T-cell (primary cell): Measurements from ENCODE around the gene VAT1L. TPM values are rescaled to one million over a fixed set of nuclear protein-coding genes. Genes with fewer than 3 reads are reported as not detected.

ENCODE experiments used
- ATAC-seq, 4 experiments: fragments of 200-7000 bp in 3 of 4; fragments of 150-1000 bp in 1 of 4; cut with Tn5 transposase; replicated peaks in 1 of 4; 1 replicate in 3 of 4; 2 replicates in 1 of 4; pipeline ENCODE4 v1.10.0; 2021; ENCODE audit warnings: moderate library complexity in 3 of 4, mild to moderate bottlenecking in 2 of 4, moderate number of reproducible peaks in 1 of 4
- CTCF ChIA-PET, 2 donors: fragments of 300-600 bp; sonication (Branson Sonifier 250); formaldehyde crosslinking; loops; one replicate each; lab custom pipeline; 2022; ENCODE audit warnings: antibody characterized with exemption in 2 of 2; lab: Charles Lee
- POLR2A ChIA-PET, 2 donors: fragments of 300-600 bp; sonication (Branson Sonifier 250); formaldehyde crosslinking; loops; one replicate each; lab custom pipeline; 2022; ENCODE audit warnings: antibody characterized with exemption in 2 of 2; lab: Charles Lee
- DNase-seq, 35 experiments: peaks; one replicate each; pipeline versions ENCODE4 v3.0.0 to v3.0.0-alpha.2; 2013 to 2023
- H3K27ac ChIP-seq: one replicate; pipeline ENCODE4 v1.5.1; 2013; ENCODE audit warnings: low read length
- H3K27me3 ChIP-seq, 2 experiments: replicated peaks in 1 of 2; 1 replicate in 1 of 2; 2 replicates in 1 of 2; pipeline versions ENCODE4 v1.6.1 to v1.7.0; 2013; ENCODE audit warnings: low read length in 1 of 2, mixed read lengths in 1 of 2; ENCODE audit not compliant: control insufficient read depth in 2 of 2, insufficient read depth in 2 of 2; ENCODE audit errors: extremely low read depth in 1 of 2
- H3K36me3 ChIP-seq, 2 donors: 1 replicate in 1 of 2; 2 replicates in 1 of 2; pipeline versions ENCODE4 v1.6.1 to v1.7.0; 2013; ENCODE audit warnings: low read length in 1 of 2; ENCODE audit not compliant: control insufficient read depth in 2 of 2, insufficient read depth in 1 of 2; ENCODE audit errors: extremely low read depth in 1 of 2
- H3K4me1 ChIP-seq, 2 experiments: 1 replicate in 1 of 2; 2 replicates in 1 of 2; pipeline versions ENCODE4 v1.6.1 to v1.7.0; 2013; ENCODE audit warnings: low read length in 2 of 2, mixed read lengths in 1 of 2; ENCODE audit not compliant: insufficient read depth in 2 of 2, control insufficient read depth in 1 of 2; ENCODE audit errors: extremely low read depth in 1 of 2
- H3K4me3 ChIP-seq, 2 donors: 1 replicate in 1 of 2; 2 replicates in 1 of 2; pipeline versions ENCODE4 v1.5.1 to v1.7.0; 2013; ENCODE audit warnings: mild to moderate bottlenecking in 2 of 2, low read length in 1 of 2, moderate library complexity in 1 of 2; ENCODE audit not compliant: control insufficient read depth in 1 of 2; ENCODE audit errors: extremely low read depth in 1 of 2
- H3K9me3 ChIP-seq: 2 replicates; pipeline ENCODE4 v1.7.0; 2013
- H3K27ac Mint-ChIP-seq, 2 donors: one replicate each; pipeline ENCODE4 v1.8.0; 2020 to 2021; ENCODE audit warnings: mild to moderate bottlenecking in 2 of 2, mixed read lengths in 2 of 2
- H3K27me3 Mint-ChIP-seq, 2 donors: one replicate each; pipeline ENCODE4 v1.8.0; 2021 to 2022; ENCODE audit warnings: mixed read lengths in 2 of 2
- H3K36me3 Mint-ChIP-seq: one replicate; pipeline ENCODE4 v1.8.0; 2021; ENCODE audit warnings: mixed read lengths
- H3K4me1 Mint-ChIP-seq, 3 donors: one replicate each; pipeline ENCODE4 v1.8.0; 2020 to 2022; ENCODE audit warnings: mixed read lengths in 3 of 3, mild to moderate bottlenecking in 1 of 3
- H3K4me3 Mint-ChIP-seq, 3 donors: one replicate each; pipeline ENCODE4 v1.8.0; 2020 to 2022; ENCODE audit warnings: mild to moderate bottlenecking in 3 of 3, mixed read lengths in 3 of 3, moderate library complexity in 3 of 3
- H3K9me3 Mint-ChIP-seq, 3 donors: one replicate each; pipeline ENCODE4 v1.8.0; 2020 to 2022; ENCODE audit warnings: mixed read lengths in 3 of 3
- WGBS: methylation state at CpG from one replicate; pipeline ENCODE4 v1.1.5; 2013; ENCODE audit warnings: missing lambda C conversion rate; ENCODE audit not compliant: insufficient coverage; 5-methylcytosine and 5-hydroxymethylcytosine counted together
- total RNA-seq, 35 experiments: library from RNA in 6 of 35; stranded (reverse) in 6 of 35; fragments of 120-200 nt in 1 of 35; gene quantifications; one replicate each; pipeline versions ENCODE4 v1.2.1 to v1.2.4 and lab custom pipeline; 2013 to 2026

Gene VAT1L
- total RNA-seq, 5 donors from 2014 or later (not counting 1 experiment from before 2014, with no cell fraction given) = 0.10 to 0.12 TPM; not detected in 3

DNA sequence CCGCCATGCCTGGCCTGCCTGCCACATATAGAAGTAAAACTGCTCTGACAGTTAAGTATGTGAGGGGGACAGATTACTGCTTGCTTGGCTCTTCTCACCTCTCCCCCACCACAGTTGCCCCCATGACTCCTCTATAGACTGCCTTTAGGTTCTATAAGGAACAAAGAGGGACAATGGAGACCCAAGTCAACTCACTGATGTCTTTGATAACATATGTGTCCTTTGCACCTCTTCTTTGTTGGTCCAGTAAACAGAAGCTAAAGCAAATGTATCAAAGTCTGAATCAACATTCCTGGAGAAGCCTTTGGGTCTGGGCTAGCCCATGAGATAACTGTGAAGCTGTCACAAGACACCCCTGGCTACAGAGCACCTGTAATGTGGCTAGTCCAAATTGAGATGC lies 38.9 kb upstream of the VAT1L start:
- no peak overlapping the region for H3K27ac ChIP-seq
- Mint-ChIP-seq H3K9me3 (no peaks in the 10 kb centered on the region), H3K27ac (no peak overlapping the region), H3K4me3 (no peak overlapping the region), H3K27me3 (peaks cover 5 to 16% of the 10 kb centered on the region in 2 donors), H3K4me1 (no peaks in the 10 kb centered on the region), H3K36me3 (no peaks in the 10 kb centered on the region)
- ChIA-PET CTCF (no interaction called here), POLR2A (no interaction called here)
- WGBS = no CpG with 5 or more reads among the region's 1 CpG
- DNase-seq (no peak), ATAC-seq (no peak)
- H3K4me1 ChIP-seq = no peaks in the 10 kb centered on the region
- no peaks in the 10 kb centered on the region for H3K9me3 ChIP-seq
- H3K27me3 ChIP-seq = peaks cover 0 to 3% of the 10 kb centered on the region in 2 experiments
- no peak overlapping the region for H3K4me3 ChIP-seq
- H3K36me3 ChIP-seq = no peaks in the 10 kb centered on the region

- no peaks in the 10 kb centered on the region for H3K4me1 Mint-ChIP-seq
- ChIA-PET POLR2A (no interaction called here), CTCF (no interaction called here)
- DNase-seq = no peak
- H3K4me3 Mint-ChIP-seq = no peak overlapping the region
- peaks cover 2 to 16% of the 10 kb centered on the region in 2 donors for H3K27me3 Mint-ChIP-seq
- Histone ChIP-seq H3K9me3 (no peaks in the 10 kb centered on the region), H3K36me3 (no peaks in the 10 kb centered on the region), H3K4me3 (no peak overlapping the region), H3K27me3 (no peaks in the 10 kb centered on the region), H3K4me1 (no peaks in the 10 kb centered on the region), H3K27ac (no peak overlapping the region)
- H3K36me3 Mint-ChIP-seq = no peaks in the 10 kb centered on the region
- no peak overlapping the region for H3K27ac Mint-ChIP-seq
- no peaks in the 10 kb centered on the region for H3K9me3 Mint-ChIP-seq
- ATAC-seq = no peak
- 76% methylated on average over 2 of the region's 5 CpGs for WGBS
These were observed 30.3 kb upstream of the VAT1L start for GRCh38 chr16:77758046-77758445.

DNA sequence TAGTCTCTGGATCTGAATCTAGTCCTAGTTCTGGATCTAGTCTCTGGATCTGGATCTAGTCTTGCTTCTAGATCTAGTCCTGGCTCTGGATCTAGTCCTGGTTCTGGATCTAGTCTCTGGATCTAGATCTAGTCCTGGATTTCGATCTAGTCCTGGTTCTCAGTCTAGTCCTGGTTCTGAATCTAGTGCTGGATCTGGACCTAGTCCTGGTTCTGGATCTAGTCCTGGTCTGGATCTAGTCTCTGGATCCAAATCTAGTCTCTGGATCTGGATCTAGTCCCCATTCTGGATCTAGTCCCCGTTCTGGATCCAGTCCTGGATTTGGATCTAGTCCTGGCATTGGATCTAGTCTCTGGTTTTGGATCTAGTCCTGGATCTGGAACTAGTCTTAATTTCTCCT lies 29.9 kb upstream of the VAT1L start:
- ATAC-seq (no peak), DNase-seq (no peak)
- peaks cover 2 to 14% of the 10 kb centered on the region in 2 donors for H3K27me3 Mint-ChIP-seq
- 67% methylated on average over 2 of the region's 2 CpGs for WGBS
- ChIA-PET POLR2A (no interaction called here), CTCF (no interaction called here)
- H3K4me3 Mint-ChIP-seq = no peak overlapping the region
- no peaks in the 10 kb centered on the region for H3K4me1 Mint-ChIP-seq
- Histone ChIP-seq H3K4me3 (no peak overlapping the region), H3K27ac (no peak overlapping the region), H3K36me3 (no peaks in the 10 kb centered on the region), H3K9me3 (no peaks in the 10 kb centered on the region), H3K4me1 (no peaks in the 10 kb centered on the region), H3K27me3 (no peaks in the 10 kb centered on the region)
- H3K36me3 Mint-ChIP-seq = no peaks in the 10 kb centered on the region
- no peaks in the 10 kb centered on the region for H3K9me3 Mint-ChIP-seq
- no peak overlapping the region for H3K27ac Mint-ChIP-seq

DNA sequence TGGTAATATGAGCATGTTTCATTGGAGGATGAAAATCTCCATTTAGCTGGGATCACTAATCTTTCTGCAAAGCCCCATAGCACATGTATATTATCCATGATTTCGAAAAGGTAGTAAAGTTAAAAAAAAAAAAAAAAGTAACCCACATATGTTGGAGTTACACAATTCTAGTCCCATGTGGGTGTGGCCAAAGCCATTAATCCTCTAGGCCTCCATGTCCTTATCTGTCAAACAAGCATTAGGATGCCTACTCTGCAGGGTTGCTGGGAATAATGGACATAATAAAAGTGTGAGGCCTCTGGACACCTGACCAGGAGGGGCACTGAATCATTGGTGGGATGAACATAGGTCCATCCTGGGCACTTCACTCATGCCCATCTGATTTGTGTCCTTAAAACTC lies 29.2 kb upstream of the VAT1L start:
- Histone ChIP-seq H3K9me3 (no peaks in the 10 kb centered on the region), H3K4me1 (no peaks in the 10 kb centered on the region), H3K27me3 (no peaks in the 10 kb centered on the region), H3K36me3 (no peaks in the 10 kb centered on the region), H3K4me3 (no peak overlapping the region), H3K27ac (no peak overlapping the region)
- WGBS = no CpG with 5 or more reads among the region's 1 CpG
- Mint-ChIP-seq H3K27me3 (peaks cover 2 to 12% of the 10 kb centered on the region in 2 donors), H3K27ac (no peak overlapping the region), H3K4me1 (no peaks in the 10 kb centered on the region), H3K36me3 (no peaks in the 10 kb centered on the region), H3K4me3 (no peak overlapping the region), H3K9me3 (no peaks in the 10 kb centered on the region)
- ATAC-seq (no peak), DNase-seq (no peak)
- POLR2A ChIA-PET = no interaction called here
- CTCF ChIA-PET = no interaction called here

DNA sequence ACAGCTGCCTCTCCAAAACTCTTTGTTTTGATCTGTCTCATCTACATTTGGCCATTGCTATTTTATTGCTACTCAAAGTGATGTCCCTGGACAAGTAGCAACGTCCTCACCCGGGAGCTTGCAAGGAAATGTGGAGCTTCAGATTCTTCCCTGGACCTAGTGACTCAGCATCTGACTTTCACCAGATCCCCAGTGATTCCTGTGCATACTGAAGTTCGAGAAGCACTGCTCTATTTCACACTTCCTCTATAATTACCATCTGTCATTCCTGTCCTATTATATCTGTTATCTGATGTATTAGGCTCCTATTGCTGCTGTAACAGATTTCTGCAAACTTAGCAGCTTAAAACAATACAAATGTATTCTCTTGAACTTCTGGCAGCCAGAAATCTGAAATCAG lies 28.5 kb upstream of the VAT1L start:
- H3K27me3 Mint-ChIP-seq = peaks cover 2 to 12% of the 10 kb centered on the region in 2 donors
- Histone ChIP-seq H3K4me3 (no peak overlapping the region), H3K27me3 (peaks cover 0 to 3% of the 10 kb centered on the region in 2 experiments), H3K9me3 (no peaks in the 10 kb centered on the region), H3K27ac (no peak overlapping the region), H3K36me3 (no peaks in the 10 kb centered on the region), H3K4me1 (no peaks in the 10 kb centered on the region)
- ChIA-PET CTCF (no interaction called here), POLR2A (no interaction called here)
- H3K9me3 Mint-ChIP-seq = no peaks in the 10 kb centered on the region
- WGBS = 48% methylated on average over 2 of the region's 3 CpGs
- no peaks in the 10 kb centered on the region for H3K36me3 Mint-ChIP-seq
- no peaks in the 10 kb centered on the region for H3K4me1 Mint-ChIP-seq
- H3K4me3 Mint-ChIP-seq = no peak overlapping the region
- no peak overlapping the region for H3K27ac Mint-ChIP-seq
- no peak for ATAC-seq
- no peak for DNase-seq

DNA sequence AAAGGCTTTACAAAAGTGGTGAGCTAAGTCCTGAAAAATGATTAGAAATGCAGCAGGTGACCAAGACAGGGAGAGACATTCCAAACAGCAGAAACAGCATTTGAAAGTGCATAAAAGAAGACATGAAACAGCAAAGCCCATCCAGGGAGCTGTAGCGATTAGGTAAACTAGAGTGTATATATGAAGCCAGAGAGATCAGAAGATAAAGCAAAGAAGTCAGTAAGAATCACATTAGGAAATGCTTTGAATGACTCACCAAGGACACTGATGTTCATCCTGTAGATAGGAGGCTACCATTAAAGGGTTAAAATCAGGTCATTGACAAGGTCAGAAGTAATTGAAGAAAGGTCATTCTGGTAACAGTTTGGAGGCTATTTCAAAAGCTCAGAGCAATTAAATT lies 27.6 kb upstream of the VAT1L start:
- H3K27me3 Mint-ChIP-seq = peaks cover 2 to 12% of the 10 kb centered on the region in 2 donors
- no peaks in the 10 kb centered on the region for H3K36me3 Mint-ChIP-seq
- DNase-seq (no peak), ATAC-seq (no peak)
- CTCF ChIA-PET = no interaction called here
- H3K9me3 ChIP-seq = no peaks in the 10 kb centered on the region
- no peaks in the 10 kb centered on the region for H3K9me3 Mint-ChIP-seq
- H3K4me3 Mint-ChIP-seq = no peak overlapping the region
- H3K4me1 ChIP-seq = no peaks in the 10 kb centered on the region
- no peaks in the 10 kb centered on the region for H3K4me1 Mint-ChIP-seq
- H3K27ac ChIP-seq = no peak overlapping the region
- WGBS = 91% methylated on average over 1 of the region's 1 CpG
- H3K36me3 ChIP-seq = no peaks in the 10 kb centered on the region
- H3K27me3 ChIP-seq = peaks cover 0 to 3% of the 10 kb centered on the region in 2 experiments
- POLR2A ChIA-PET = no interaction called here
- no peak overlapping the region for H3K4me3 ChIP-seq
- H3K27ac Mint-ChIP-seq = no peak overlapping the region

- DNase-seq (no peak), ATAC-seq (no peak)
- H3K27me3 Mint-ChIP-seq = peaks cover 2 to 9% of the 10 kb centered on the region in 2 donors
- H3K36me3 Mint-ChIP-seq = no peaks in the 10 kb centered on the region
- no peaks in the 10 kb centered on the region for H3K4me1 Mint-ChIP-seq
- H3K4me3 Mint-ChIP-seq = no peak overlapping the region
- H3K9me3 Mint-ChIP-seq = no peaks in the 10 kb centered on the region
- Histone ChIP-seq H3K4me1 (no peaks in the 10 kb centered on the region), H3K9me3 (no peaks in the 10 kb centered on the region), H3K36me3 (no peaks in the 10 kb centered on the region), H3K4me3 (no peak overlapping the region), H3K27ac (no peak overlapping the region), H3K27me3 (peaks cover 0 to 3% of the 10 kb centered on the region in 2 experiments)
- H3K27ac Mint-ChIP-seq = no peak overlapping the region
- POLR2A ChIA-PET = no interaction called here
- WGBS = no CpG with 5 or more reads among the region's 1 CpG
- CTCF ChIA-PET = no interaction called here
These were observed 27.2 kb upstream of the VAT1L start for GRCh38 chr16:77761204-77761603.
